ENCODE data around the gene GLRA3. TPM values are rescaled to one million over a fixed set of nuclear protein-coding genes. Genes with fewer than 3 reads are reported as not detected.

The GLRA3 gene
- polyA plus RNA-seq, 3 donors from 2014 or later, result not detected

DNA sequence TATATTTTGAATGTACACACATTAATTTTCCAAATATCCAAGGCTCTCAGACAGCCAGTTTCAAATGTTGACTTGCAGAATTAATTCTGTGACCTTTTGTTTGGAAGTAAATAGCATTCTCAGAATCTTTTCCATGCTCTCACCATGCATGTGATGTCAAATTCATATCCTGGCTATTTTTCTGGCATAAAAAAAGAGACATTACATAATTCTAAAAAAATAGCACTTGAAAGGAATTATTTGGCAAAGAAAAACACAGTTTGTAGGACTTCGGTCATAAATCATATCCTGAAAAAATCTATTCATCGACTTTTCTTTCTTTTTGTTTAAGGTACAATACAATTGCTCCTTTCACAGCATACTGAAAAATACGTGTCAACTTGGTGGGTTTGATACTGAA, 111.2 kb downstream of the GLRA3 start:
- Mint-ChIP-seq H3K36me3 (no peaks in the 10 kb centered on the region), H3K27me3 (ENCODE audit: low read depth in 3 of 3) (peaks cover 0 to 2% (median 1%) of the 10 kb centered on the region in 3 donors), H3K27ac (no peak overlapping the region), H3K9me3 (peaks cover 0 to 2% (median 0%) of the 10 kb centered on the region in 6 donors), H3K4me1 (no peaks in the 10 kb centered on the region), H3K4me3 (no peak overlapping the region)
- no peak for DNase-seq

DNA sequence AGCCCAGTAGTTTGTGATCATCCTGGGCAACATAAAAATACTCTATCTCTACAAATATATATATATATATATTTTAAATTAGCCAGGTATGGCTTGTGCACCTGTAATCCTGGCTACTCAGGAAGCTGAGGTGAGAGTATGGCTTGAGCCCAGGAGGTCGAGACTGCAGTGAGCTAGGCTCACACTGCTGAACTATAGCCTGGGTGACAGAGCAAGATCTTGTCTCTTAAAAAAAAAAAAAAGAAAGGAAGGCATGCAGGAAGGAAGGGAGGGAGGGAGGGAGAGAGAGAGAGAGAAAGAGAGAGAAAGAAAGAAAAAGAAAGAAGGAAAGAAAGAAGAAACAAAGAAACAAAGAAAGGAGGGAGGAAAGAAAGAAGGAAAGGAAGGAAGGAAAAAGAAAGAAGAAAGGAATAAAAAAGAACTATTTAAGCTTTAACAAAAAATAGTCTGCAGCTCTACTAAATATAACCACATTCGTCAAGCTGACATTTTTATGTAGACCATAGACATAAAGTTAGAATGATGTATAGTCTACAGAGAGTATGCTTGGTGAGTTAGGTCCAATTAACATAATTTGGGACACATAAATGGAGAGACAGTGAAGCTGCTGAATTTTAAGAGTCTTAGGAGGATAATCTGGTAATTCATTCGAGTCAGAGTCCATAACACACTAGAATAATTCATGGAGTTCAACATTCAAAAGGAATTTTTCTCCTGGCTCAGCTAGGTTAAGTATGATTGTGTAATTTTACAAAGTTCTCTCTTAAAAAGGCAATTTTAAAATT, 111.9 kb downstream of the GLRA3 start:
- Mint-ChIP-seq H3K9me3 (peaks cover 0 to 2% (median 0%) of the 10 kb centered on the region in 6 donors), H3K4me3 (no peak overlapping the region), H3K4me1 (no peaks in the 10 kb centered on the region), H3K27ac (no peak overlapping the region), H3K27me3 (ENCODE audit: low read depth in 3 of 3) (peaks cover 0 to 2% (median 1%) of the 10 kb centered on the region in 3 donors), H3K36me3 (no peaks in the 10 kb centered on the region)
- no peak for DNase-seq

GRCh38 chr4:174714393-174715211, 114.4 kb downstream of the GLRA3 start:
- peaks cover 0 to 2% (median 0%) of the 10 kb centered on the region in 6 donors for H3K9me3 Mint-ChIP-seq
- no peaks in the 10 kb centered on the region for H3K4me1 Mint-ChIP-seq
- H3K4me3 Mint-ChIP-seq, result no peak overlapping the region
- no peaks in the 10 kb centered on the region for H3K36me3 Mint-ChIP-seq
- no peak overlapping the region for H3K27ac Mint-ChIP-seq
- peaks cover 0 to 2% (median 0%) of the 10 kb centered on the region in 3 donors for H3K27me3 Mint-ChIP-seq (ENCODE audit: low read depth in 3 of 3)
- DNase-seq, result peak in 1 of 3 donors; percentile 2

DNA sequence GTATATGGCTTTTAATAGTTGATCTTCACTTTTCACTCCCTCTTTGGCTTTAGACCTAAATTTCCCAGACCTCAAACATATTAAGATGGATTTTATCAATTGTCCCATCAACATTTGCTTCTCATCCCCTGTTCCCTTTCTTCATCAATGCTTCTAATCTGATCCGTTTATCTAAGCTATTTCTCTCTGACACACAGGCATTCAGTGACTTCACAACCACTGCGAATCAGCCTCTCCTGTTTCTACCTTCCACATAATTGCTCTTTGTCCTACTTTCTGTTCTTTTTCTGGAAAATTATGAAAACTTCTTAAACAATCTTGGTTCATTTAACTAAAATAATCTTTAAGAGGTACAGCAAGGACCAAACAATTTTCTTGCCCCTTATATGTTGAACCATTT, 115.2 kb downstream of the GLRA3 start:
- no peaks in the 10 kb centered on the region for H3K36me3 Mint-ChIP-seq
- no peaks in the 10 kb centered on the region for H3K4me1 Mint-ChIP-seq
- no peak overlapping the region for H3K4me3 Mint-ChIP-seq

DNA sequence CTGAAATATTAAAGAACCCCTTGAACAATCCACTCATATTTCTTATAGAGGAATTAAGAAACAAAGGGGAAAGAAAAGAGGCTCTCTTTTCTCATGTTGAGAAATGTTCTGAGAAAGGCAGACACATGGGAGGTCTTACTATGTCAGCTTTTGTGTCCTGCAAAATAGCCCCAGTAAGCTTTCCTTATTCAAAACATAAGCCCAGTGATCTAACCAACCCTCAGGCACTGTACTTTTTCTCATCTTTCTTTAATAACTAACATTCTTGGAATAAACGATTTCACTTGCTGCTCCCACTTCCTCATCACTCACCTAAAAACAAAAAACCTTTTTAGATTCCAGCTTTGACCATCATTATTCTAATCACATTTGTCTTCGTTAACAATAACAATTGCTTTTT, 115.9 kb downstream of the GLRA3 start:
- no peak overlapping the region for H3K27ac Mint-ChIP-seq

More for the DNA sequence above, 115.2 kb downstream of the GLRA3 start:
- H3K27me3 Mint-ChIP-seq (ENCODE audit: low read depth in 3 of 3), result peaks cover 0 to 2% (median 0%) of the 10 kb centered on the region in 3 donors
- H3K9me3 Mint-ChIP-seq, result peaks cover 0 to 2% (median 0%) of the 10 kb centered on the region in 6 donors
- H3K27ac Mint-ChIP-seq, result no peak overlapping the region
- DNase-seq, result no peak

DNA sequence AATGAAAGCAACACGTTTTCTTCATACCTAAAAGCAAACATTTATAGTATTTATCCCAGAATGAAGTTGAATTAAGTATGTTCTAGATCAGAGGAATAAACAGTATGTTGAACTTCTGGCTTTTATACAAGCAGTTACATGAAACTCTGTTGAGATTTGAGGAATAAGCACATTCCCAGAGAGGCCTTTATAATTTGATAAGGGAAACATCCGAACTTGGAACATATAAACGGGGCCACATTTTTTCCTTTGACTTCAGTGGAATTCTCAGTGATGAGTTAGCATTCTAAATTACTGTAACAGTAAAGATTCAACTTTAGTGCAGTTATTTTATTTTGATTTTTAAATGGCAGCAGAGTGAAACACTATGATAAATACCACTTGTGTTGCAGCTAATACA, 119.5 kb downstream of the GLRA3 start:
- Mint-ChIP-seq H3K36me3 (no peaks in the 10 kb centered on the region), H3K4me1 (no peaks in the 10 kb centered on the region), H3K4me3 (no peak overlapping the region), H3K27me3 (ENCODE audit: low read depth in 3 of 3) (no peaks in the 10 kb centered on the region), H3K27ac (no peak overlapping the region), H3K9me3 (peaks cover 0 to 4% (median under 1%) of the 10 kb centered on the region in 6 donors)
- no peak for DNase-seq

More for the DNA sequence above, 115.9 kb downstream of the GLRA3 start:
- H3K4me3 Mint-ChIP-seq, result no peak overlapping the region
- H3K36me3 Mint-ChIP-seq, result no peaks in the 10 kb centered on the region
- H3K4me1 Mint-ChIP-seq, result no peaks in the 10 kb centered on the region
- H3K27me3 Mint-ChIP-seq (ENCODE audit: low read depth in 3 of 3), result peaks cover 0 to 2% (median 0%) of the 10 kb centered on the region in 3 donors
- peaks cover 0 to 2% (median 0%) of the 10 kb centered on the region in 6 donors for H3K9me3 Mint-ChIP-seq
- DNase-seq, result no peak

- H3K4me1 Mint-ChIP-seq, result no peaks in the 10 kb centered on the region
- DNase-seq, result no peak
- peaks cover 0 to 4% (median 1%) of the 10 kb centered on the region in 6 donors for H3K9me3 Mint-ChIP-seq
- H3K36me3 Mint-ChIP-seq, result no peaks in the 10 kb centered on the region
- no peak overlapping the region for H3K27ac Mint-ChIP-seq
- no peaks in the 10 kb centered on the region for H3K27me3 Mint-ChIP-seq (ENCODE audit: low read depth in 3 of 3)
- no peak overlapping the region for H3K4me3 Mint-ChIP-seq
These were observed 120.7 kb downstream of the GLRA3 start for GRCh38 chr4:174708381-174708780.

DNA sequence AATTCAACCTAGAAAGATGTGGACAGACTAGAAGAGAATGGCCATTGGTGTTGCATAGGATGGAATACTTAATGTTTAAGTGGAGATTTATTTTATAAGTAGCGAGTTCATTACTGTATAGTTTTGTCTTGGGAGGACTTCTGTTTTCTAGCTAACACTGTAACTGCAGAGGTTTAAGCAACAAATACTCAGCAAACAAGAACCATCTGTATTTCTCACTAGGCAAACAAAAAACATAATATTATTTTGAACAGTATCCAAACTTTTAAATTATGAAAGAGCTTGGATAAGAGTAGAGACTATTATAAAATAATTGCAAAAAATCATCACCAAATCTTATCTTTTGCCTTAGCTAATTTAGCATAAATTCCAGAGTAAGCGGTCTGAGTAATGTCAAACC, 121.1 kb downstream of the GLRA3 start:
- Mint-ChIP-seq H3K27me3 (ENCODE audit: low read depth in 3 of 3) (no peaks in the 10 kb centered on the region), H3K9me3 (peaks cover 0 to 4% (median 2%) of the 10 kb centered on the region in 6 donors), H3K4me1 (no peaks in the 10 kb centered on the region), H3K4me3 (no peak overlapping the region), H3K27ac (no peak overlapping the region), H3K36me3 (no peaks in the 10 kb centered on the region)
- no peak for DNase-seq

DNA sequence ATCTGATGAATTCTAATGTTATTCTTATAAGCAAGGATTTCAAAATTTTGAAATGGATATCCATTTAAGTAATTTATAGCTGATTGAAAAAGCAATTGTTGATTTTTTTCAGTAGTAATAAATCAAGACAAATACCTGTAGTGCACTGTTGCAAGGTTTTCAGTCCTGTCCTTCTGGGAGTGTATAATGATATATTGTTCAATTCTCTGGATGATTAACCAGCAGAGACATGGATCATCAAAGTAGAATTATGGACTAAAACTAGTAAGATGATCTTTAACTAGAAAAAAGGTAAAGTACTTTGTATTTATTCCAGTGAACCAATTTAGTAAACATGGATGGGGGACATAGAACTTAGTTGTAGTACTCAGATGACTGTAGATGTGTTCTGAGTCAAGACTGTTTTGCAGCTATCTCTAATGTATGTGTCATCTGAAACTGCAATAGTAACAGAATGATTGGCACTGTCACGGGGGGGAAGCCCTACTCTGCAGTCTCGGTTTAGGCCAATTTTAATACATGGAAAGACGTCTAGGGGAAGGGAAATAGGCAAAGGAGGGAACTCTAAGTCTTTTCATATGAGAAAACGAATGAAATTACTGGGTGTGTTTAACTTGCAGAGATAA, 121.9 kb downstream of the GLRA3 start:
- H3K27me3 Mint-ChIP-seq (ENCODE audit: low read depth in 3 of 3), result no peaks in the 10 kb centered on the region
- no peak overlapping the region for H3K4me3 Mint-ChIP-seq
- no peak for DNase-seq
- peaks cover 0 to 4% (median 2%) of the 10 kb centered on the region in 6 donors for H3K9me3 Mint-ChIP-seq
- H3K27ac Mint-ChIP-seq, result no peak overlapping the region
- H3K4me1 Mint-ChIP-seq, result no peaks in the 10 kb centered on the region
- no peaks in the 10 kb centered on the region for H3K36me3 Mint-ChIP-seq

GRCh38 chr4:174702979-174703478, 126.0 kb downstream of the GLRA3 start:
- Mint-ChIP-seq H3K4me1 (no peaks in the 10 kb centered on the region), H3K27me3 (ENCODE audit: low read depth in 3 of 3) (no peaks in the 10 kb centered on the region), H3K36me3 (no peaks in the 10 kb centered on the region), H3K27ac (no peak overlapping the region), H3K4me3 (no peak overlapping the region), H3K9me3 (peaks cover 0 to 4% (median 2%) of the 10 kb centered on the region in 6 donors)
- DNase-seq, result no peak

- no peaks in the 10 kb centered on the region for H3K4me1 Mint-ChIP-seq
- no peaks in the 10 kb centered on the region for H3K36me3 Mint-ChIP-seq
- no peak overlapping the region for H3K4me3 Mint-ChIP-seq
- no peak for DNase-seq
- H3K27ac Mint-ChIP-seq, result no peak overlapping the region
- peaks cover 0 to 3% (median 2%) of the 10 kb centered on the region in 6 donors for H3K9me3 Mint-ChIP-seq
- H3K27me3 Mint-ChIP-seq (ENCODE audit: low read depth in 3 of 3), result no peaks in the 10 kb centered on the region
These were observed 129.4 kb downstream of the GLRA3 start for GRCh38 chr4:174699654-174700053.

GRCh38 chr4:174697896-174698295, 131.2 kb downstream of the GLRA3 start:
- peaks cover 3 to 7% (median 4%) of the 10 kb centered on the region in 6 donors for H3K9me3 Mint-ChIP-seq
- H3K27ac Mint-ChIP-seq, result no peak overlapping the region
- H3K4me3 Mint-ChIP-seq, result no peak overlapping the region
- no peaks in the 10 kb centered on the region for H3K4me1 Mint-ChIP-seq
- H3K36me3 Mint-ChIP-seq, result no peaks in the 10 kb centered on the region
- H3K27me3 Mint-ChIP-seq (ENCODE audit: low read depth in 3 of 3), result no peaks in the 10 kb centered on the region
- DNase-seq, result no peak

- H3K4me3 Mint-ChIP-seq, result no peak overlapping the region
- no peaks in the 10 kb centered on the region for H3K27me3 Mint-ChIP-seq (ENCODE audit: low read depth in 3 of 3)
- H3K27ac Mint-ChIP-seq, result no peak overlapping the region
- peaks cover 3 to 8% (median 5%) of the 10 kb centered on the region in 6 donors for H3K9me3 Mint-ChIP-seq
- H3K4me1 Mint-ChIP-seq, result no peaks in the 10 kb centered on the region
- DNase-seq, result no peak
- no peaks in the 10 kb centered on the region for H3K36me3 Mint-ChIP-seq
These were observed 131.8 kb downstream of the GLRA3 start for GRCh38 chr4:174697202-174697601.
